ENCODE data around the gene KRT2.

The KRT2 gene

DNA sequence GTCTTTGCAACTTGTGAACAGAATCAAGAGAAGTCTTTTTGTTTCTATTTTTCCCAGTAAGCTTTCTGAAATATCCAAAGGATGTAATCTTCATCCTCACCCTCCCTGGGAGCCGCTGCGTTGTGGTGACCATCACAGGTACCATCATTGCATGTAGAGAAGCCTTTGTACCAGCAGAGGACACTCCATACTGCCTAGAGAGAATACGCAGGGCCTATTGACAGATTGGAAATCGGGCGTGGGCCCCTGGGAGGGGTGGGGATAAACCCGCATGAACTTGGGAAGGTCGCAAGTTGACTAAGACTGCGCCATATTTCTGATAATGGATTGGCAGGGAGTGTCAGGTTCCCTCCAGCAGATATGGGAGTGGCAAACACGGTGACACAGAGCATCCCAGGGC lies 15.5 kb upstream of the KRT2 start:
- DNase-seq, result no peak

DNA sequence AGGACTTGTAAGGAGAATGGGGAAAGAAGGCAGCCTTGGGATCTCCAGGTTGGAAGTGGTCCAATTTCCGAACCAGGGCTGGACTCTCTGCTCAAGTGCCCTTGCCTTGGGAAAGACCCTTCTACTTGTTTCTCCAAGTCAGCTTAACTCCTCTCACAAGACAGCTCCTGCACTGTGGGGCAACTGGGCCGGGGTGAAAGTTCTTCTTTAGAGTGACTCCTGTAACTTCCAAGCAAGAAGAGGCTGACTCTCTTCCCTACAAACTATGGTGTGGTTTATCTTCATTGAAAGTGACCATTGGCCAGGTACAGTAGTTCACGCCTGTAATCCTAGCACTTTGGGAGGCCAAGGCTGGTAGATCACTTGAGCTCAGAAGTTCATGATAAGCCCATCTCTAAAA lies 14.5 kb upstream of the KRT2 start:
- no peak for DNase-seq

DNA sequence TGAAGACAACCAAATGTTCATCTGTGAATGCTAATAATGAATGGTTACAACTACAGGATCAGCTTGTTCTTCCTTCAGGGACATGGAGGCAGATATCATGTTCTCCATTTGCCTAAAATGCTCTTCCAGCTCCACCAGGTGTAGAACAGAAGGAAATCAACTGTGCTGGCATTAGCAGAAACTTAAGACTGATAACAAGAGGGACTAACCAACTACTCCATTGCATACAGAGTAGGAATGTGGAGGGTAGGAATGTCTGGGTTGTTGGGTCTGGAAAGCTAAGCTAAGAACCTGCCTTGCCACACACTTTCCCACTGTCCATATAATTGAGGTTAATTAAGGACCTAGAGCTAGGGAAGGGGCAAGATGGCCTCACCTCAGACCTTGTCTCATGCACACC lies 11.4 kb upstream of the KRT2 start:
- DNase-seq, result no peak

DNA sequence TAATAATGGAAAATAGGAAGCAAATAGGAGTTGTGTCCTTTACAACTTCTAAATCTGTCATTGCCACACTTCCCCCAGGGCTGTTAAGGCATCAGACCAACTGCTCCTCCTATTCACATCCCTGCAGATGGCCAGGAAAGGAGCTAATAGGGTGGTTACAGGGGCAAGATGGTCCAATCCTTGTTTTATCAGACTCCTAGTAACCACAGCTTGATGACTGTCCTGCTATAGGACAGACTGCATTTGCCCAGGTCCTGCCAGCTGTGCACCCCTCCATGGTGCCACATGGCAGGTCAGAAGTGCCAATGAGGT lies 10.9 kb upstream of the KRT2 start:
- no peak for DNase-seq

DNA sequence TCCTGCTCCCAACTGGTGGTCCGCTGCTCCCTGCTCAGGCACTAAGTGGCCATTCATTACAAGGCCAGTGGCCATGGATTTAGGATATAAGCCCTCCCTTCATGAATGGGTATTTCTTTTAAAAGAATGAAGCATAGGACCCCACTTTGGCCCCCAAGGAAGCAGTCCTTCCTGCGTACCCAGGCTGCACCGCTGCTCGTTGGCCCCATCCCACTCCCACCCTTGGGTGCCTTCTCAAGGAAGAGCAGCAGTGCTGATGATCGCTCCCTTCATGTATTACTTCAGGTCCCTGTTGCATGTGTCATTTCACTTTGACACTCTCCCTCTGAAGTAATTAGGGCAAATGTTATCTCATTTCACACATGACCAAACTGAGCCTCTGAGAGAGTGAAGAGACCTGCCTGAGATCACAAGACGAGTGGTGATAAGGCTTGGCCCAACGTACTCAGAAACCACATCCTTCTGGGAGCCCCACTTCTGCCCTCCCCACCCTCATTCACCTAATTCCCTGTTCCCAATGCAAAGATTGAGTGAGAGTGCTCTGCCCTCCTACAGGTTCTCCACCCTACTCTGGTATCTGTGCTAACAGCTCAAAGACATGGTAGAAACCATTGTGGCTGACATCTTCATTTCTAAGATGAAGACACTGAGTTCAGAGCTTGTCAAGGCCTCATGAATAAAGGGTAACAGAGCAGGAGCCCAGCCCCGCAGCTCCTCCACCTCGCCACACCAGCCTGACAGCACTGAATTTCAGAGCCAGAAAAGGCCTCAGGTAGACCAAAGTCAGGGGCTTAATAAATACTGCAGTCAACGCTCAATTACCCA lies 10.3 kb upstream of the KRT2 start:
- DNase-seq, result no peak

DNA sequence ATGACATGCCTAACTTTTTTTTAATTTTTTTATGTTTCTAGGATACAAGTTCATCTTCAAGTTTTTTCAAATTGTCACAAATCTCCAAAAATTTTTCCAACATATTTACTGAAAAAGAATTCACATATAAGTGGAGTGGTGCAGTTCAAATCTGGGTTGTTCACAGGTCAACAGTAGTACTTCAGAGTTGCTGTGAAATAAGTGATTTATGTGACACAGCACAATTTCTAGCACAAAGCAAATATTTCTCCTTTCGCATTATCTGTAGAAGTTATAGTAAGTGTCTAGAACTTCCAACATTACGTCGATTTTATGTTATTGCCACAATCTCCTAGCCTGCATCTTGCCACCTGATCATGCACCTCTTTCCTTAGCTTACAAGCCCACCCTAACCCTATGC lies 9.7 kb upstream of the KRT2 start:
- DNase-seq, result no peak

DNA sequence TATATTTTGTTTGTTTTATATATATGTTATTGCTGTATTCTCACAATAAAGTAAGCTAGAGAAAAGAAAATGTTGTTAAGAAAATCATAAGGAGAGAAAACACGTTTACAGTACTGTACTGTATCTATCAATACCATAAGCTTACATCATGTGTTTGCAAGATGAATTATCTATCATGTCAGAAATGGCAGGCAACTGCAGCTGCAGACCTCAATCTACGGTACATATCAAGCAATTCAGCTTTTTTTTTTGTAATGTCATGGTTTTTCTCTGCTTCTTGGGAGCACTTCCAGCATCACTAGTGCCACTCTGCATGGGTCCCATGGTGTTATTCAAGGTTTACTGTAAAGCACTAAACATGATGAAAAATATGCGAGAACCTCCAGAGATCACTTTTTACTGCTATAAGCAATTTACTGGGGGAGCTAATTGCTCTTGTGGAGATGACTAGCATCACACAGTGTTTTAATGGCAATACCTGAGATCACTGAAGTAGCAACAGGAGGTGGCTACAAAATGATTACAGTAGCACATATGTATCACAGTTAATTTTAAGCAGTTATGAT lies 9.0 kb upstream of the KRT2 start:
- DNase-seq, result no peak

DNA sequence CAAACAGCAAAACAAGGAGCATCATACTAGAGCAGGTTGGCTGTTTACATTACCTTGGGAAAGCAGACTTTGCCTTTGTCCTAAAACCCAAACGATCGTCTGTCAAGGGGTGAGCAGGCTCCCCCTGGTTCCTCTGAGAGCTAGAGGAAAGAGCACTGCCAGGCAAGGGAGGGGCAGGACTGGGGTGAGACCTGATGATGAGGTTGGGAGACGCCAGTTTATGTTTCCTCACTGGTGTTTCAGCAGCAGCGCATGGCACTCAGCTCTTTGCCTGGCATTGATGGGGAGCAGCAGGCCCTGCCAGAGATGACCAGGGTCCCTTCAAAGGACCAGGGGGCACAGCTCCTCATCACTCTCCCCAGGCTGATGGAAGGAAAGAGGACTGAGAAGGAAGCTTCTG lies 7.9 kb upstream of the KRT2 start:
- no peak for DNase-seq

DNA sequence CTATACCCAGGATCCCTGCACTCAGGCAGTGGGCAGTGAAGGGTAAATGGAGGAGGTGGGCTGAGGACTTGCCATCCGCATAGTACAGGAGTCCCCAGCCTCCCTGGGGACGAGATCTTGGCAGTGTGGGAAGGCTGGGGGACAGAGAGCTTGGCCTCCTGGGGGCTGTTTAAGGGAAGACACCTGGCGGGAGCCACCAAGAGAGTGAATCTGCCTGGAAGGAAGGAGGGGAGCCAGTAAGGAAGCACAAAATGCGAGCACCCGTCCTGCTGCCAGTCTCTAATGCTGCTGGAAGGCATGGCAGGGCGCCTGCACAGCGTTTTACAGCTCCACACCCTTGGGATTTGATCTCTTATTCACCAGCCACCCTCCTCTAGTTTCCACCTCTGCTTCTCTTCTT lies 7.4 kb upstream of the KRT2 start:
- no peak for DNase-seq

DNA sequence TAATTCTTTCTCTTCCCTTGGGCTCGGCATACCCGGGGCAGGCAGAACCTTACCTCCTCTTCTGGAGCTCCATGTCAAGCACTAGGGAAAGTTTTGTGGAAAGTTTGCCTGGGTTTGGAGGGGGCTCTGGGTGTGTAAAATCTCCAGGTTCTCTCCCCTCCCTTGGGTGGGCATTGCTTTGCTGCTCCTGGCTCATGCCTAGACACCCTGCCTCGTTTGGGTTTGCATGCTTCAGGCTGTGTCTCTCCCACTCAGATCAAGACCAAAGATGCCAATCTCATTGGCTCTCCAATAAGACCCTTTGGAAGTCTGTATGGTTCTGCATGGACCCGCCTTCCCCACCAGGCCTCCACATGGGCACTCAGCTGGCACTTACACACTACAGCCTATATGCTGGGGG lies 6.2 kb upstream of the KRT2 start:
- no peak for DNase-seq

DNA sequence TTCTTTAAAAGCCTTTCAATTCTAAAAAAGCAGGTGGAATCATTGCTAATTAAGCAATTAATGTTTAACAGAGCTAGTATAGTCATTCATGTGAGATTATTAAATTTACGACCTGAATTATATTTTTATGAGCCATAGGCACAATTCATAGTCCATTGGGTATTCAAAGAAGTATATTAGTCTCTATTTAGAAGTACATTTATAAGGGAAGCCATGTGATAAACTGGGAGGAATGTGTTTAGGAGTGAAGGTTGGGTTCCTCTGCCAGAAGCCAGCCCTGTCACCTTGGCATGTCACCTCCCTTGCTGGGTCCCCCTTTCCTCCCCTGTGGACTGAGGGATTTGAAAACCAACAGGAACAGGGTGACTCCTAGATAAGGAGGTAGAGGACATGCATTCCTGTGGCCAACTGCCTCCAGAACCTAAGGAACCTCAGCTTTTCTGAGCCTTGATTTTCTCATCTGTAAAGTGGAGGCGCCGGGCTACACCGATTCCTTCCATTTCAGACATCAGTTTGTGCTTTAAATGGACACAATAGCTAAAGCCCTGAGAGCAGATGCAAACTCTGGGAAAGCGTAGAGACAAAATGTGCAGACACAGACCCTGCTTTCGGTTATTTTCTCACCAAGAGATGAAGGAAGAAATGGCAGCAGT lies 5.4 kb upstream of the KRT2 start:
- no peak for DNase-seq

DNA sequence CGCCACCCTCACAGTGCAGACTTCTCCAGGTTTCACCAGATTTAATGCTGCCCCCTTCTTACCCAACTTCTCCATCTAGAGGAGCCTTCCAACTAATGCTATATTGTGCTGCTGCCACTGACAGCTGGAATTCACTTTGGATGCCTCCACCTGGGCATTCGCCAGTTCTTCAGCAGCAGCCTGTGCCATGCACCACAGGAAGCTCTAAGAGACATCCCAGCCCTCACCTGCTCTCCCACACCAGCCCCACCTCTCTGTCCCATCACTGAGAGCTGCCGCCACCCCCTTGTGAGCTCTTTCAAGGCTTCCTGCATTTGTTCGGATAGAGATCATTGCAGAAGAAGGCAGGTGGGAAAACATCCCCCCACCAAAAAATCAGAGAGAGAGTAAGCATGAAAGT lies 4.6 kb upstream of the KRT2 start:
- no peak for DNase-seq

DNA sequence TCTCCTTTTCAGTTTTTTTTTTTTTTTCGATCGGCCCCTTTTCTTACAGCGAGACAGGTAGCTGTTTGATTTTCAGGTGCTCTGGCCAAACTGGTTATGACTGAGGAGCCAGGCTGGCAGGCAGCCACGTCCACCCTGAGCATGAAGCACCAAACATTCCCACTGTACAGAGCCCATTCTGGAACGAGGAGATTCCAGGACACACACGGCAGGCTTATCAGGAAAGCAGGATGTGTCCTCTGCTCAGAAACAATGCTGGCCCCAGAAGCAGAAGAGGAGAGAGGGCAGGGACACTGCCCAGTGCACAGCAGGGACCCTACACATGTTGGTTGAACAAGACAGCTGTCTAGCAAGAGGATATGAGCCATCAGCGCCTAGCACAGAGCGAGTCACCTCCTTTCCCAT lies 3.7 kb upstream of the KRT2 start:
- DNase-seq, result no peak

DNA sequence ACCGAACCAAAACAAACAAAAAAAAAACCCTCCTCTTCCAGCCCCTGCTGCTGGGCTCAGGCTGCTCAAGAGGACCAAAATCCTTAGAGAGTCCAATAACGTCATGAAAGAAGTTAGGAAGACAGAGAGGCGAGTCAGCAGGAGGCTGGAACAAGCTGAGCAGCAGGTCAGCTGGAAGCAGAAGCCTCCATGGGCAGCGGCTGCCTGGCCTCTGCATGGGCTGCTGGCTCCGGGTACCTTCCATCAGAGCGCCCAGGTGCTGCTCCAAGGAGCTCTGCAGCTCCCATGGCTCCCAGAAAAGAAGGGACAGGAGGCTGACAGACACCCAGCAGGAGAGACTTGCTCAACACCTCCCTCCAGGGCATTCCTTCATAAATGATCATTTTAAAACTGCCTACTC lies 3.2 kb upstream of the KRT2 start:
- no peak for DNase-seq

DNA sequence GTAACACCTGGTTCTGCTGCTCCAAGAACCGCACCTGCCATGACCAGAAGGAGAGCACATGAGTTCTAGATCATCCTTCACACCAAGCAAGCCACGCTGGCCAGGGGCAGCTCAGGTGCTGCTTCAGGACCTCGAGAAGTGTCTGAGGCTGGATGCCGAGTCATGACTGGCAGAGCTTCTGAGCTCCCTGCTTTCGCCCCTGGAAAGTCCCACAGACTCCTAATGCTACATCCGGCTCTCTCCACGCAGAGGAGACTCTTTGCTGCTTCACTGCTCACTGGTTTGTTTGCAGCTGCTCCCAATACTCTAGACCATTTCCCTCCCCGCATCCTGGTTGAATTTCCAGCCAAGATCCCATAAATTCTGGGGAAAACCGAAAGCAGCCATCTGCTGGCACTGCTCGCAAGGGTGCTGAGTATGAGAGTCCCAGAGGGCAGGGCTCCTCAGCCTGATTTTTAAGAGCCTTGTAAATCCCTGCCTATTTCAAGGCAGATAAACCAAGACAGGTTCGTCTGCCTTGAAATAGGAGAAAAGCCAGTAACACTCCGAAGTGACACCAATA lies 1.4 kb downstream of the KRT2 start:
- DNase-seq, result no peak

DNA sequence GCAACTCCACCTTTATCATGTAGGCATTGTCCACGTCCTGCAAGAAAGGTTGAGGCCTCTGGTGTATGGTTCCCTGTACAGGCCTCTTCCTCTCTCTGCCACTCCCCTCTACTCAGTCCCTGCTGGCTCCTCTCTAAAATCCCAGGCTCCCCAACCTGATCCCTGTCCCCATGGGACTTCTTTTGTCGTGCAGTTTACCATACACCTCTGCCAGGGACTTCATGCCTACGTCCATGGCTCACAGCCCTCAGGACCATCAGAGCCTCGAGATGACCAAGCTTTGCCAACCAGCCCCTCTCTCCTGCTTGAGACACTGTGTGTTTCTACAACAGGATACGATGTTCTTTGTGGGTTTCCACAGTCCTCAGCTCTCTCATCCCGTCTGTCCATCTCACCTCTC lies 2.9 kb downstream of the KRT2 start:
- no peak for DNase-seq

DNA sequence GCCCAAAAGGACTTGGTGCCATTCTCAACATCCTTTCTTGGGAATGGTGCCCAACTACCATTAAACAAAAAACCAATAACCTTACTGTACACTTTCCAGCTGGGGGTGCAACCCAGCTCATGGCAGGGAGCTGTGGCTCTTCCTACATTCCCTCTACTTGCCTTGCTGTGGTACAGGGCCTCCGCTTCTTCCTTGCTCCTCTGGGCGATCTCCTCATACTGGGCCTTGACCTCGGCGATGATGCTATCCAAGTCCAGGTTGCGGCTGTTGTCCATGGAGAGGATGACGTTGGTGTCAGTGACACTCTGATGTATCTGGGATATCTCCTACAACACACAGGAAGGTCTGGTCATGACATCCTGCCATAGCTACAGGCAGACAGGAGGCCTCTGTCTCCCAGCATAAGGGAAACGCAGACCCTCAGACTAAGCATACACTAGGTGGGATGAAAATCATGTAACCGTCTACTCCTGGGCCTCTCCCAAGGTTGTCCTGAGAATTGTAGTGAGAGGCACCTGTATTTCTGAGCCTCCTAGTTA lies 3.9 kb downstream of the KRT2 start:
- DNase-seq, result no peak

DNA sequence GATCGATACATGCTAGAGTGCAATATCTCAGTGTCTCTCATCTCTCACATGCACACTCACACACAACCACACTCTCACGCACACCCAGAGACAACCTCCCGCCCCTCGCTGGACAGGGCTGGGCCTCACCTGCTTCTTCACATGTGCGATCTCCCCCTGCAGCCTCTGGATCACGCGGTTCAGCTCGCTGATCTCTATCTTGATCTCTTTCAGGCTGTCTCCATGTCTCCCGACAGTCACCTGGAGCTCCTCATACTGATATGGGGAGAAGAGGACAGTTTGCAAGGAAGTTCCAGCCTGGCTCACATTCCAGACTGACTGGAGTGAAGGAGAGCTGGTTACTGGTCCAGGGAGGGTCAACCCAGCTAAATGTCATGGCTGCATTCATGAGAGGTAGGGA lies 4.4 kb downstream of the KRT2 start:
- no peak for DNase-seq

DNA sequence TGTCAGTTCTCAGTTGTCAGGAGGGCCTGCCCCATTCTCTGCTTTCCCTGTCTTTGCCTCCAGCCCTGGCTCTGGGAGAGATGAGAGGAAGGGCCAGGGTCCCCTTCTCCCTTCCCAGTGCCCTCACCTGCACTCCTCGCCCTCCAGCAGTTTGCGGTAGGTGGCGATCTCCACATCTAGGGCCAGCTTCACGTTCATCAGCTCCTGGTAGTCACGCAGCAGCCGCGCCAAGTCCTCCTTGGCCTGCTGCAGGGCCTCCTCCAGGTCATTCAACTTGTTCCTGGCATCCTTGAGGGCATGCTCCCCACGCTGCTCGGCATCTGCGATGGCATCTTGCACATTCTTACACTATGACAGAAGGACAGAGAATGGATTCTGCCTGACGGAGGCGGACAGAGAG lies 5.4 kb downstream of the KRT2 start:
- DNase-seq, result no peak

DNA sequence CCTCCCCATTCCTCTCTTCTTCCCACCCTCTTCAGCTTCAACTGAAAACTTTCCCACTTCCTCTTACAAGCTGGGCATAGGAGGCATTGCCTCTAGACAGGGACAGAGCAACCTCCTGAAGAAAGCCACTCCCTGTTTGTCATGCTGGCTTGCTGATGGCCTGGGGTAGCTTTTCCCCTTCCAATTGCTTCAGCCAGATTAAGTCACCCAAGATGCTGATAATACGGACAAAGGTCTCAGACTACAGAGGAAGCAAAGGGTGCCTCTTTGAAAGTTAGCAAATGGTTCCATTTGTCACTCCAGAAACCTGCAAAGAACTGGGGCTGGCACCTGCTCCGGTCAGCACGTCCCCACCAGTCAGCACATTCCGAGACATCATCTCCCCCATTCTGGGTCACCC lies 6.0 kb downstream of the KRT2 start:
- DNase-seq, result no peak

DNA sequence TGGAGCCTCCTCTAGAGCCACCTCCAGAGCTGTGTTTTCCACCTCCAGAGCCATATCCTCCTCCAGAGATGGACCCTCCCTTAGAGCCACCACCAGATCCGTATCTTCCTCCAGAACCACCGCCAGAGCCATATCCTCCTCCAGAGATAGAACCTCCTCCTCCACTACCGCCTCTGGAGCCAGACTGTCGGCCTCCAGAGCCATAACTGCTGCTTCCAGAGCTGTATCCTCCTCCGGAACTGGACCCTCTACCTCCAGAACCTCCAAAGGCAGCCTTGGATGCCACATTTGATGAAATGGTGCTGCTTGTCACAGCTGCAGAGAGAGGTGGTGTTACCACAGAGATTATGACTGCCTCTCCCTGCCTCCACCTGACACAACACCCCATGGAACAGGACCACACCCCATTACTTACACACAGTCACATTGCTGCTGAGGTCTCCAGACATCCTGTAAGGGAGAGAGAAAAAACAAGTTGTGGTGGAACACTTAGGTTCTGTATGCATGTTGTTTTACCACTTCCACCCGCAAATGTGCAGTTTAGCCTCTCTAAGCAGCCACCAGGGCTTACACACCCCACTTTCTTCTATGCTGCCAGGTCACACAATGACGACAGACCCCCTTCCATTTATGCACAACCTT lies 6.8 kb downstream of the KRT2 start:
- DNase-seq, result no peak

DNA sequence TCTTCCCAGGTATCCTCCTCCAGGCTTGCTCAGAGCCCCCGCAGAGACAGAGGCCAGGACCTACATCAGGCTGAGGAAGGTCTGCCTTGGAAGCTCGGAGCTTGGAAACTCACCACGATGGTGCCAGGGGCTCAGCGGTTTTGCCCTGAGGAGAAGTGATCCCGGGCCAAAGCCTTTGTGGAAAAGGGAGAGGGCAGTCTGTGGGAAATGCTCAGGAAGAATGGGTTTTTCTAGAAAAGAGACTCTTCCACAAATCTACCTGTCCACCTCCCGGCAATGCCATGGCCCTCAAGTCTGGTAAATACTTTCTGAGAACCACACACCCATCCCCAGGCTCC lies 8.0 kb downstream of the KRT2 start:
- no peak for DNase-seq

Data from nucleus accumbens (tissue), 56 donors.